H1 (cell line): ENCODE results near the gene FANCL. TPM values are rescaled to one million over a fixed set of nuclear protein-coding genes. Genes with fewer than 3 reads are reported as not detected.

Experiments used
- CBX5 ChIP-seq: fragments of 300-800, 300-1000 bp; sonication (generic); IDR thresholded peaks from 2 replicates; pipeline ENCODE4 v1.7.1; 2016; ENCODE audit warnings: antibody characterized with exemption, low read length, low read depth
- CEBPB ChIP-seq: IDR thresholded peaks from 2 replicates; pipeline ENCODE4 v1.6.1; 2012; ENCODE audit warnings: low read depth, low read length
- CHD1 ChIP-seq: IDR thresholded peaks from 2 replicates; pipeline ENCODE4 v1.6.1; 2012; ENCODE audit warnings: low read depth, low read length, improper control_type of control experiment
- HDAC2 ChIP-seq, 2 experiments: fragments of 300-600 bp in 1 of 2; sonication (generic) in 1 of 2; IDR thresholded peaks; 2 replicates each; pipeline ENCODE4 v1.6.1; 2011 to 2012; ENCODE audit warnings: low read depth in 2 of 2, low read length in 2 of 2, mild to moderate bottlenecking in 2 of 2, moderate library complexity in 2 of 2, borderline replicate concordance in 1 of 2, inconsistent platforms in 1 of 2
- KDM1A ChIP-seq: fragments of 200-600, 300-600 bp; sonication (generic); IDR thresholded peaks from 2 replicates; pipeline ENCODE4 v1.7.1; 2016; ENCODE audit warnings: mild to moderate bottlenecking, low read length, borderline replicate concordance
- KDM5A ChIP-seq: fragments of 200-600 bp; IDR thresholded peaks from 2 replicates; pipeline ENCODE4 v1.7.1; 2012; ENCODE audit warnings: mild to moderate bottlenecking, low read length, inconsistent platforms, mixed read lengths
- NANOG ChIP-seq: IDR thresholded peaks from 2 replicates; pipeline ENCODE4 v1.6.1; 2011; ENCODE audit warnings: low read length, low read depth, mild to moderate bottlenecking, inconsistent platforms; ENCODE audit not compliant: insufficient read depth, poor library complexity, severe bottlenecking
- SP1 ChIP-seq: IDR thresholded peaks from 2 replicates; pipeline ENCODE4 v1.6.1; 2011; ENCODE audit warnings: low read depth, low read length
- SP4 ChIP-seq: IDR thresholded peaks from 2 replicates; pipeline ENCODE4 v1.6.1; 2012; ENCODE audit warnings: low read length, inconsistent platforms
- TBP ChIP-seq: IDR thresholded peaks from 2 replicates; pipeline ENCODE4 v1.6.1; 2011; ENCODE audit warnings: low read depth, low read length, improper control_type of control experiment
- YY1 ChIP-seq: IDR thresholded peaks from 2 replicates; pipeline ENCODE4 v1.6.1; 2011; ENCODE audit warnings: low read depth, mild to moderate bottlenecking, low read length
- polyA plus RNA-seq, 7 experiments: library from polyadenylated mRNA; depleted of rRNA in 3 of 7; stranded (reverse) in 5 of 7; unstranded in 2 of 7; fragments of >200 nt in 5 of 7; fragments of 200-250 nt in 2 of 7; gene quantifications; 1 replicate in 5 of 7; 2 replicates in 1 of 7; 4 replicates in 1 of 7; pipeline versions ENCODE4 v1.2.1 to v1.2.3, GENCODE V29; 2011 to 2013; ENCODE audit warnings: missing spikeins in 2 of 7, mixed read lengths in 2 of 7
- total RNA-seq: library from RNA; stranded (reverse); fragmentation: NEBNext Ultra II Directional; extraction: Animal tissue kit (Norgen Biotek cat#: 25700); gene quantifications from 2 replicates; pipeline ENCODE4 v1.2.1, GENCODE V29; 2021

Gene FANCL
- total and polyA plus RNA-seq, 2 of the 8 experiments (the other 6 are each of a cell fraction or from before 2014, with no cell fraction given): 38.7 to 55.9 TPM

- TF ChIP-seq NANOG (peak; percentile 63), CEBPB (no peak), KDM5A (no peak), KDM1A (no peak), CHD1 (no peak), HDAC2 (IDR thresholded peaks at IDR 0.05; ENCODE audit: borderline replicate concordance in 1 of 2, low read depth in 2 of 2, low read length in 2 of 2) (0 out of 4 replicates have a peak, but pooled peaks have one; percentile 40 to 84), TBP (peak; percentile 85), YY1 (peak; percentile 78), SP1 (no peak), CBX5 (no peak), SP4 (0 out of 2 replicates have a peak, but pooled peaks have one; percentile 52)
Measured at GRCh38 chr2:58240670-58241545, at the start of gene FANCL (continued).
